Measurements from ENCODE around the gene CASQ2. TPM values are rescaled to one million over a fixed set of nuclear protein-coding genes. Genes with fewer than 3 reads are reported as not detected.

CASQ2 gene
- total RNA-seq, 1 donor from 2014 or later = not detected

DNA sequence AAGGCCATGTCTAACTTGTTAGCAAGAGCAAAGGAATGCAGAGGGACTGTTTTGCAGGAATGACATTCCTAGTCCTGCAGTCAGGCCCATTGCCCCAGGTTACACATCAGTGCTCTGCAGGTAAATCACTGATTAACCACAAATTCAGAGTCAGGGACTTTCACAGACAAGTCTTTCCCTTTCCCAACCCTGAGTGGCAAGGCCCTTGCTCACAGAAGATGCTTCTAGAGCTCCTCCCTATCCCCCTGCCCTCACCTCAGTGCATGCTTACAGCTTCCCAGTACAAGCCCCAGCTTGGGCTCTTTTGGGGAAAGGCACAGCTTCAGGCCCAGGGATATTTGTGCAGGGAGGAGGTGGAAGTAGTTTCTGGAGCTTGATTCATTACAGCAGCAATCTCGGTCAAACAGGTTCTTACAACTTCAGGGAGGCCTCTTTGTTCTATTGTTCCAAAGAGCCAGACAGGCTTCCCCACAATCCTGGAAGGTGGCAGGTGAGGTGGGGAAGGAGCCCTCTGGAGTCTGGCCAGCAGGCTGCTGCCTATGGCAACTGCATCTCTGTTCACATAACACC lies 53.9 kb downstream of the CASQ2 start:
- DNase-seq (ENCODE audit: extremely low spot score, unreplicated experiment) = no peak
- no peaks in the 10 kb centered on the region for H3K36me3 Mint-ChIP-seq
- peak overlapping the region; percentile 88 for H3K27ac Mint-ChIP-seq
- H3K9me3 Mint-ChIP-seq = peaks cover 11% of the 10 kb centered on the region
- H3K4me1 Mint-ChIP-seq (ENCODE audit: unreplicated experiment) = peaks cover 21% of the 10 kb centered on the region
- peak overlapping the region; percentile 65 for H3K4me3 Mint-ChIP-seq
- no peak for TF ChIP-seq CTCF (conservative IDR thresholded peaks at IDR 0.05)
- H3K27me3 Mint-ChIP-seq = peaks cover 6% of the 10 kb centered on the region

DNA sequence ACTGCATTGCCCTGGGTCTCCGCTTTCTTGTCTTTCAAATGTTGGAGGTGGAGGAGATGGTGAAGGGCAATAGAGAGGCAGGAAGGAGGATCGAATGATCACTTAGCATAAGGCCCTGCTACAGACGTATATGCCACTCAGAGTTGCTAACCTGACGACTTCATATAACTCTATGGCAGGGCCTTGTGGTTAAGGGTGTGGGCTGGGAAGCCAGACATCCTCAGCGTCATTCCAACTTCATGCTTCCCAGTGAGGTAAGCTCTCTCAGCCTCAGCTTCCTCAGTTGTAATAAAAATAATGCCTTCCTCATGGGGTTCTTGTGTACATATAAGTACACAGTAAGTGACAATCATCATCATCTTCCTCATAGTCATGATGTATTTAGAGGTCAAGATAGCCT lies 54.6 kb downstream of the CASQ2 start:
- Mint-ChIP-seq H3K4me3 (peak overlapping the region; percentile 65), H3K36me3 (no peaks in the 10 kb centered on the region), H3K27me3 (peaks cover 6% of the 10 kb centered on the region), H3K9me3 (peaks cover 11% of the 10 kb centered on the region), H3K27ac (peak overlapping the region; percentile 88), H3K4me1 (ENCODE audit: unreplicated experiment) (peaks cover 26% of the 10 kb centered on the region)
- no peak for TF ChIP-seq CTCF (conservative IDR thresholded peaks at IDR 0.05)
- DNase-seq (ENCODE audit: extremely low spot score, unreplicated experiment) = no peak

- H3K36me3 Mint-ChIP-seq = no peaks in the 10 kb centered on the region
- DNase-seq (ENCODE audit: extremely low spot score, unreplicated experiment) = no peak
- TF ChIP-seq CTCF (conservative IDR thresholded peaks at IDR 0.05) = no peak
- H3K27ac Mint-ChIP-seq = peak overlapping the region; percentile 88
- H3K4me3 Mint-ChIP-seq = peak overlapping the region; percentile 44
- peaks cover 11% of the 10 kb centered on the region for H3K9me3 Mint-ChIP-seq
- peaks cover 25% of the 10 kb centered on the region for H3K4me1 Mint-ChIP-seq (ENCODE audit: unreplicated experiment)
- H3K27me3 Mint-ChIP-seq = peaks cover 6% of the 10 kb centered on the region
Observed at GRCh38 chr1:115712911-115713609, 55.5 kb downstream of the CASQ2 start.

- Mint-ChIP-seq H3K4me1 (ENCODE audit: unreplicated experiment) (peaks cover 19% of the 10 kb centered on the region), H3K9me3 (no peaks in the 10 kb centered on the region), H3K4me3 (no peak overlapping the region), H3K36me3 (no peaks in the 10 kb centered on the region), H3K27ac (no peak overlapping the region), H3K27me3 (no peaks in the 10 kb centered on the region)
- no peak for TF ChIP-seq CTCF (conservative IDR thresholded peaks at IDR 0.05)
- no peak for DNase-seq (ENCODE audit: extremely low spot score, unreplicated experiment)
Observed at GRCh38 chr1:115710859-115711624, 57.5 kb downstream of the CASQ2 start.

GRCh38 chr1:115706587-115707425 lies 61.7 kb downstream of the CASQ2 start:
- H3K4me3 Mint-ChIP-seq = no peak overlapping the region
- peak overlapping the region; percentile 74 for H3K27ac Mint-ChIP-seq
- peaks cover 12% of the 10 kb centered on the region for H3K4me1 Mint-ChIP-seq (ENCODE audit: unreplicated experiment)
- peak; percentile 88 for TF ChIP-seq CTCF (conservative IDR thresholded peaks at IDR 0.05)
- DNase-seq (ENCODE audit: extremely low spot score, unreplicated experiment) = no peak
- H3K9me3 Mint-ChIP-seq = no peaks in the 10 kb centered on the region
- H3K27me3 Mint-ChIP-seq = no peaks in the 10 kb centered on the region
- H3K36me3 Mint-ChIP-seq = no peaks in the 10 kb centered on the region

Measured in type B pancreatic cell (in vitro differentiated cells).